ENCODE results near the gene SKIC3.

DNA sequence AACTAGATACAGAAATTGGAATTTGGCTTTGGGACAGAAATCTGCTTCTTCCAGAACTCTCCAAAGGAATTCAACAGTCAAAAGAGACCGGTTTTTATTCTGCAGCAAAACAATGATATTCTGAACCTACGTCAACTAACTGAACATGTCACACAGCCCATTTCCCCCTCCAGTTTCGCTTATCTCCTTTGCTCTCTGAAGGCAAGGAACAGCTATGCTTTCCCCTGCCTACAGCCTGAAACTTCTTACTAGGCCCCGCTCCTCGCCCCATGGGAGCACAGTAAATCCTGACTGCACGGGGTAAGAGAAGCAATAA, 488 bp downstream of the SKIC3 start:
- no peak for TF ChIP-seq POLR2A (IDR thresholded peaks at IDR 0.05)
- TF ChIP-seq, protein P1, sequence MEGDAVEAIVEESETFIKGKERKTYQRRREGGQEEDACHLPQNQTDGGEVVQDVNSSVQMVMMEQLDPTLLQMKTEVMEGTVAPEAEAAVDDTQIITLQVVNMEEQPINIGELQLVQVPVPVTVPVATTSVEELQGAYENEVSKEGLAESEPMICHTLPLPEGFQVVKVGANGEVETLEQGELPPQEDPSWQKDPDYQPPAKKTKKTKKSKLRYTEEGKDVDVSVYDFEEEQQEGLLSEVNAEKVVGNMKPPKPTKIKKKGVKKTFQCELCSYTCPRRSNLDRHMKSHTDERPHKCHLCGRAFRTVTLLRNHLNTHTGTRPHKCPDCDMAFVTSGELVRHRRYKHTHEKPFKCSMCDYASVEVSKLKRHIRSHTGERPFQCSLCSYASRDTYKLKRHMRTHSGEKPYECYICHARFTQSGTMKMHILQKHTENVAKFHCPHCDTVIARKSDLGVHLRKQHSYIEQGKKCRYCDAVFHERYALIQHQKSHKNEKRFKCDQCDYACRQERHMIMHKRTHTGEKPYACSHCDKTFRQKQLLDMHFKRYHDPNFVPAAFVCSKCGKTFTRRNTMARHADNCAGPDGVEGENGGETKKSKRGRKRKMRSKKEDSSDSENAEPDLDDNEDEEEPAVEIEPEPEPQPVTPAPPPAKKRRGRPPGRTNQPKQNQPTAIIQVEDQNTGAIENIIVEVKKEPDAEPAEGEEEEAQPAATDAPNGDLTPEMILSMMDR (IDR thresholded peaks at IDR 0.05): no peak

Measured in testis (tissue), 2 donors.